DLD1 (cell line): Measurements from ENCODE around the gene PCBP3.
"Not testable (repeated sequence)": the region's sequence is repeated elsewhere in the genome, so short reads cannot be mapped to it uniquely, and the experiment has no call there.

Experiments
- in situ Hi-C: cut with HindIII; loops from 2 replicates; pipeline ENCODE4 v1.10.0; 2017; ENCODE audit warnings: low sequenced_read_pairs

The PCBP3 gene

DNA sequence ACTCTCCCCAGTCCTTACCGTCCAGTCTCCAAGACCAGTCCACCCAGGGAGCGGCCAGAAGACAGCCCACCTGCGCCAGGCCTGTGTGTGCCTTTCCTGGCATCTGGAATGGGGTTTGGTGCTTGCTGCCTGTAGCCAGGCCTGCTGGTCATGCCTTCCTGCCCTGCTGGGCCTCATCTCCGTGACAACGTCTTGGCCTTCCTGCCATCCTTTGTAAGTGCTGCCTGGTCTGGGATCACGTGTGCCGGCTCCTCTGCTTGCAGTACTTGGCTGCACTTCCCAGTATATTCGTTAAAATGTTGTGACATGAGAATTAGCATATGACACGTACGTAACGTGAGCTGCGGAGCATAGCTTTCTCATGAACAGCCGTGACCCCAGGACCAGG is 192.7 kb downstream of the PCBP3 start:
- in situ Hi-C loops, result no loop called here

DNA sequence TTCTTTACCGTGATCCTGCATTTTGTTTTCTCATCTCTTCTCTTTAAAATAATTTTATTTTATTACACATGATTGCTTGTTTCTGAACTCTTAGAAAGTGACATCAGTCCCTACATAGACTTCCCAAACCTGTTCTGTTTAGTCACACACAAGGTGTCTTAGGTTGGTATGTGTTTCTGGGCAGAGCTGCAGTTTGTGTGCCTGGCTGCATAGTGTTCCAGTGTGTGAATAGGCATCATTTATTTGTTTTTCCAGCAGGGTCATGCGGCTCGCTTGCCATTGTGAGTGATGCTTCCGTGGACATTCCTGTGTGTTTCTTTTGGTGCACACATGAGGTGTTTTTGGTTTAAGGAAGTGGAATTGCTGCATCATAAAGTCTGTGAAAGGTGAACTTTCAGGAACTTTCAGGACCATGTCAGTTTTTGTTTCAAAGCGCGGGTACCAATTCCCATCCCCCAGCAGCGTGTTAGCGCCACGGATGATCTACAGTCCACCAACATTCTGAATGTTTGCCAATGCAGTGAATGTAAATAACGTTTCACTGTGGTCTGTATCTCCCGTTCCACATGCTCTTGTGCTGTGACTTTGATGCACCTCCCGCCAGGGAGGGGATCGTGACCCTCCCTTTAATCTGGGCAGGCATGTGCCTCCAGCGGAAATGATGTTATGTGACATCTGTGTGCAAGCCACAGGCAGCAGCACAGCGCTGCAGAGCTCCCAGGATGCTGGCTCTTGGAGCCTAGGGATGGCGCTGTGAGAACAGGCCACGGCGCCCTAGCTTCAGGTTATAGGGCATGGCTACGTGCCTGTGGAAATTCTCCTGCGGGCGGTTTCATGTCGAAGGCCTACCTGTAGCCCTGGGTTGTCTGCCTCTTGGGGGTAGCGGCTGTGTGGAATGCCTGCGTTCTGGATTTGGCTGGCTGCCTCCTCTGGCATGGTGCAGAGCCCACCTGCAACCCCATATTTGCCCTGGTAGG is 193.5 kb downstream of the PCBP3 start:
- in situ Hi-C loops, result no loop called here

GRCh38 chr21:45837936-45838335 is 194.4 kb downstream of the PCBP3 start:
- in situ Hi-C loops, result no loop called here

DNA sequence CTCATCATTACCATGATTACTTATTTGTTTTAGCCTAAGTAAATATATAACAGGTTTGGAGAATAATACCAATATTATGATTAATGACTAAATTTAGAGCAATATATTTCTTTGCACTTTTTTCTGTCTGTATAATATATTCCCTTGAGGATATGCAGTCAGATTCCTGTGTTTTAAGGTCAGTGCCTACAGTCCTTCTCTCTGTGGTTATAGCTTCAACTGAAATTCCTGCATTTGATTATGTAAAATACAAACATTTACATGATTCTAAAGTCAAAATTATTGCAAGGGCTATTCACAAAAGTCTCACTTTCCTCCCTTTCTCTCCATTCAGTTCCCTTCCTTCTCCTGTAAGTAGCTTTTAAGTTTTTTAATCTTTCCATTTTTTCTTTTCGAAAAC is 195.1 kb downstream of the PCBP3 start:
- in situ Hi-C loops, result no loop called here

DNA sequence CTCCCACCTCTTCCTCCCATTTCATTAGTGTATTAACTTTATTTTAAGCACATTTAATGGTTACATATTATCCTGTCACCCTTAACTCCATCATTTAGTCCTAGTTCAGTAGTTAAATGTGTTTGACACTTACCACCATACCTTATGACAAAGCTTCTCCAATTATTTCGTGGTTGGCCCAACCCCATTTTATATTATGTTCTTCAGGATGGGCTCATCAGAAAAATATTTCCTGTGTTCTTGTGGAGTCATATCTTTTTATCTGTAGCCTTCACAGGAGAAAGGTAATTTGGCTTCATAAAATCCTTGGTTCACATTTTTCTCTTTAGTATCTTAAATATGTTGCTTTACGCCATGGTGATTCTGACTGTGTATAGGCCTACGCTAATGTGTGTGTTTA is 195.7 kb downstream of the PCBP3 start:
- in situ Hi-C loops, result no loop called here

DNA sequence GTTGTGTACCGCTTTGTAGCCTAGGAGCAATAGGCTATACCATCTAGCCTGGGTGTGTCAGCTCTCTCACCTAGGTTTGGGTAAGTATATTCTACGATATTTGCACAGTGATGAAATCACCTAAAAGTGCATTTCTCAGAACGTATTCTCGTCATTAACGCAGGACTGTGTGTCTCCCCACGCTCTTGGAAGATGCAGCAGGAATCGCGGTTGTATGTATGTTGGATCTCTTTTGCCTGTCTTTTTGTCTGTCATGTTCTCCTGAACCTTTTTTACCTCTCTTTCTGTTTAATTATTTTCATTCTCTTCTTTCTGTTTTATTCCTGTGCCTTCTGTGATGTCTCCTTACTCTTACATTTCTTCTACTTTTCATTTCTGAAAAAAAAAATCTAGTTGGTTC is 197.5 kb downstream of the PCBP3 start:
- in situ Hi-C loops, result no loop called here

DNA sequence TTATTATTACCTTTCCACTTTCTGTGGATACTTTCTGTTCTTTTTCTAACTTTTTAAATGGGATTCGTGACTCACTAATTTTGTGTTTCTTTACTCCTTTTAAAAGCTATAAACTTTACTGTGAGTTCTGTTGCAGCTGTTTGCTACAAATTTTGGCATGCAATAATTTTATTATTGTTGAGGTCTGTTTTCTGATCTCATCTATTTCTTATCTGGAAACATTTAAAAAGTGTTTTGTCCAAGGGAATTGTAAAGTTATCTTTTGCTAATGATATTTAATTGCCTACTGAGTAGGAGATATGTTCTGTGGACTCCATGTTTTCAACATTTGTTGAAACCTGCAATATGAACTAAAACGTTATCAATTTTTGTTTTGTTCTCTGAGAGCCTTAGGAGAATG is 199.9 kb downstream of the PCBP3 start:
- in situ Hi-C loops, result no loop called here

- in situ Hi-C loops, result no loop called here
Observed at GRCh38 chr21:45844181-45844580, 200.7 kb downstream of the PCBP3 start.

GRCh38 chr21:45845063-45845769 is 201.7 kb downstream of the PCBP3 start:
- in situ Hi-C loops, result no loop called here

DNA sequence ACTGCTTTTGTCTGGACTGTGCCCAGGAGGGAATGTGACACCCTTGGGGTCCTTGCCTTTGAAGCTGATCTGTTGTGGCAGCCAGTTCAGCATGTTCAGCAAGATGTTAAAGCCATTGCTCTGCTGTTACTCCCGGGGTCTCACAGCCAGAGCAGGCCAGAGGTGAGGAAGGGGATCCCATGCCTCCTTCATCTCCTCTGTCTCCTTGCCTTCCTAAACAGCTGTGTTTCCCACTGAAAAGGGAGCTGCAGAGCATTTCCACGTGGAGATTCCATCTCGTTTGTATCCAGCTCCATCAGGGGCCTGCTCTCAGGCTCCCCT is 202.2 kb downstream of the PCBP3 start:
- in situ Hi-C loops, result no loop called here

- in situ Hi-C loops, result no loop called here
Observed at GRCh38 chr21:45846373-45847160, 203.0 kb downstream of the PCBP3 start.

GRCh38 chr21:45847870-45848269 is 204.3 kb downstream of the PCBP3 start:
- in situ Hi-C loops, result no loop called here

- in situ Hi-C loops, result no loop called here
Observed at GRCh38 chr21:45848331-45848730, 204.8 kb downstream of the PCBP3 start.

GRCh38 chr21:45848805-45849204 is 205.3 kb downstream of the PCBP3 start:
- in situ Hi-C loops, result no loop called here

GRCh38 chr21:45849651-45850050 is 206.1 kb downstream of the PCBP3 start:
- in situ Hi-C loops, result no loop called here

GRCh38 chr21:45850181-45850580 is 206.7 kb downstream of the PCBP3 start:
- in situ Hi-C loops, result no loop called here

DNA sequence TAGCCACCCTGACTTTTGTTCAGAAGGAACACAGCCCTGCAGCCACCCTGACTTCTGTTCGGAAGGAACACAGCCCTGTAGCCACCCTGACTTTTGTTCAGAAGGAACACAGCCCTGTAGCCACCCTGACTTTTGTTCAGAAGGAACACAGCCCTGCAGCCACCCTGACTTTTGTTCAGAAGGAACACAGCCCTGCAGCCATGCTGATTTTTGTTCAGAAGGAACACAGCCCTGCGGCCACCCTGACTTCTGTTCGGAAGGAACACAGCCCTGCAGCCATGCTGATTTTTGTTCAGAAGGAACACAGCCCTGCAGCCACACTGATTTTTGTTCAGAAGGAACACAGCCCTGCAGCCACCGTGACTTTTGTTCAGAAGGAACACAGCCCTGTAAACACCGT is 208.9 kb downstream of the PCBP3 start:
- in situ Hi-C loops, result not testable (repeated sequence)

GRCh38 chr21:45852886-45853400 is 209.4 kb downstream of the PCBP3 start:
- in situ Hi-C loops, result no loop called here

- in situ Hi-C loops, result no loop called here
Observed at GRCh38 chr21:45853703-45854342, 210.3 kb downstream of the PCBP3 start.

GRCh38 chr21:45854690-45855247 is 211.2 kb downstream of the PCBP3 start:
- in situ Hi-C loops, result no loop called here
